NCI-H2227 (cell line): ENCODE measurements around the gene GTSF1L.
A peak's percentile ranks its signal among the peaks of the same experiment; 100 is the strongest.

ENCODE experiments used
- DNase-seq: peaks from one replicate; lab custom pipeline; 2025; ENCODE audit not compliant: unreplicated experiment; lab: John Stamatoyannopoulos, UW

Gene GTSF1L

GRCh38 chr20:43716757-43717615 is 9.8 kb downstream of the GTSF1L start:
- no peak for DNase-seq

GRCh38 chr20:43716123-43716522 is 10.7 kb downstream of the GTSF1L start:
- no peak for DNase-seq

- DNase-seq, result no peak
These were observed 11.3 kb downstream of the GTSF1L start for GRCh38 chr20:43715511-43715910.

- DNase-seq, result no peak
These were observed 11.8 kb downstream of the GTSF1L start for GRCh38 chr20:43715044-43715443.

GRCh38 chr20:43711098-43711654 is 15.6 kb downstream of the GTSF1L start:
- DNase-seq, result no peak

- no peak for DNase-seq
These were observed 16.3 kb downstream of the GTSF1L start for GRCh38 chr20:43710370-43711044.

- no peak for DNase-seq
These were observed 24.3 kb downstream of the GTSF1L start for GRCh38 chr20:43702502-43702901.

GRCh38 chr20:43700627-43701026 is 26.2 kb downstream of the GTSF1L start:
- DNase-seq, result no peak

- no peak for DNase-seq
These were observed 26.7 kb downstream of the GTSF1L start for GRCh38 chr20:43699941-43700565.

- no peak for DNase-seq
These were observed 31.2 kb downstream of the GTSF1L start for GRCh38 chr20:43695571-43695970.

GRCh38 chr20:43694763-43695162 is 32.0 kb downstream of the GTSF1L start:
- DNase-seq, result no peak

- peak; percentile 32 for DNase-seq
These were observed 34.8 kb downstream of the GTSF1L start for GRCh38 chr20:43691928-43692524.

GRCh38 chr20:43690943-43691598 is 35.7 kb downstream of the GTSF1L start:
- no peak for DNase-seq

- no peak for DNase-seq
These were observed 37.6 kb downstream of the GTSF1L start for GRCh38 chr20:43689165-43689564.

GRCh38 chr20:43686820-43687219 is 40.0 kb downstream of the GTSF1L start:
- no peak for DNase-seq

- DNase-seq, result no peak
These were observed 44.4 kb downstream of the GTSF1L start for GRCh38 chr20:43682446-43682845.

- DNase-seq, result no peak
These were observed 44.8 kb downstream of the GTSF1L start for GRCh38 chr20:43681991-43682410.

- DNase-seq, result no peak
These were observed 45.3 kb downstream of the GTSF1L start for GRCh38 chr20:43681468-43681942.

- no peak for DNase-seq
These were observed 45.8 kb downstream of the GTSF1L start for GRCh38 chr20:43680981-43681380.

- no peak for DNase-seq
These were observed 50.4 kb downstream of the GTSF1L start for GRCh38 chr20:43676368-43676767.
